Fibroblast of mammary gland (primary cell): ENCODE measurements around the gene DTNBP1.
A peak's percentile ranks its signal among the peaks of the same experiment; 100 is the strongest.

Experiments used
- DNase-seq: peaks from one replicate; pipeline ENCODE4 v3.0.0-alpha.2; 2010; ENCODE audit warnings: low read depth
- H3K4me3 ChIP-seq: 2 replicates; pipeline ENCODE4 v1.5.1; 2011; ENCODE audit warnings: low read depth, mild to moderate bottlenecking, low read length, moderate library complexity; ENCODE audit not compliant: control insufficient read depth
- CTCF ChIP-seq: conservative IDR thresholded peaks from 2 replicates; pipeline ENCODE4 v1.5.1; 2011; ENCODE audit warnings: low read depth, low read length, inconsistent platforms; ENCODE audit not compliant: control insufficient read depth, insufficient read depth

DTNBP1 gene

GRCh38 chr6:15642276-15642675 lies 20.6 kb downstream of the DTNBP1 start:
- no peak for DNase-seq
- peak; percentile 41 for TF ChIP-seq CTCF
- no peak overlapping the region for H3K4me3 ChIP-seq

GRCh38 chr6:15638373-15638772 lies 24.5 kb downstream of the DTNBP1 start:
- TF ChIP-seq CTCF, result no peak
- no peak for DNase-seq
- no peak overlapping the region for H3K4me3 ChIP-seq

GRCh38 chr6:15631432-15631831 lies 31.4 kb downstream of the DTNBP1 start:
- no peak for TF ChIP-seq CTCF
- H3K4me3 ChIP-seq, result no peak overlapping the region
- no peak for DNase-seq

- TF ChIP-seq CTCF, result no peak
- H3K4me3 ChIP-seq, result no peak overlapping the region
- DNase-seq, result peak; percentile 10
These were observed 32.6 kb downstream of the DTNBP1 start for GRCh38 chr6:15630202-15630601.

GRCh38 chr6:15629487-15629886 lies 33.3 kb downstream of the DTNBP1 start:
- TF ChIP-seq CTCF, result no peak
- DNase-seq, result no peak
- H3K4me3 ChIP-seq, result no peak overlapping the region

- peak; percentile 88 for DNase-seq
- no peak overlapping the region for H3K4me3 ChIP-seq
- TF ChIP-seq CTCF, result no peak
These were observed 34.2 kb downstream of the DTNBP1 start for GRCh38 chr6:15628499-15629131.

- no peak overlapping the region for H3K4me3 ChIP-seq
- TF ChIP-seq CTCF, result no peak
- DNase-seq, result peak; percentile 15
These were observed 35.0 kb downstream of the DTNBP1 start for GRCh38 chr6:15627821-15628220.
